H9 (cell line): ENCODE measurements around the gene CSTA. TPM values are rescaled to one million over a fixed set of nuclear protein-coding genes. Genes with fewer than 3 reads are reported as not detected.

Experiments used
- DNase-seq: peaks from one replicate; pipeline ENCODE4 v3.0.0-alpha.2; 2017
- H2AFZ ChIP-seq: one replicate; pipeline ENCODE4 v1.6.1; 2013; ENCODE audit warnings: mild to moderate bottlenecking, low read length, control low read depth, moderate library complexity
- H2AK5ac ChIP-seq: 2 replicates; pipeline ENCODE4 v1.6.1; 2013; ENCODE audit warnings: low read length, control low read depth, mixed read lengths; ENCODE audit not compliant: insufficient read length
- H2BK120ac ChIP-seq: one replicate; pipeline ENCODE4 v1.6.1; 2013; ENCODE audit warnings: low read depth, mild to moderate bottlenecking, low read length, control low read depth, inconsistent platforms; ENCODE audit not compliant: poor library complexity, severe bottlenecking
- H2BK12ac ChIP-seq: 2 replicates; pipeline ENCODE4 v1.6.1; 2013; ENCODE audit warnings: low read length, control low read depth, mixed read lengths, low read depth; ENCODE audit not compliant: insufficient read length
- H2BK15ac ChIP-seq: 2 replicates; pipeline ENCODE4 v1.6.1; 2013; ENCODE audit warnings: low read depth, low read length, control low read depth
- H2BK20ac ChIP-seq: one replicate; pipeline ENCODE4 v1.6.1; 2013; ENCODE audit warnings: low read depth, mild to moderate bottlenecking, low read length, control low read depth, inconsistent platforms; ENCODE audit not compliant: poor library complexity, severe bottlenecking
- H2BK5ac ChIP-seq: 2 replicates; pipeline ENCODE4 v1.6.1; 2013; ENCODE audit warnings: low read length, control low read depth, mixed read lengths; ENCODE audit not compliant: insufficient read length
- H3K14ac ChIP-seq: 2 replicates; pipeline ENCODE4 v1.6.1; 2013; ENCODE audit warnings: low read length, control low read depth; ENCODE audit not compliant: insufficient read depth
- H3K18ac ChIP-seq: 2 replicates; pipeline ENCODE4 v1.6.1; 2013; ENCODE audit warnings: low read depth, mild to moderate bottlenecking, mixed read lengths, low read length, control low read depth; ENCODE audit not compliant: insufficient read length
- H3K23ac ChIP-seq: 2 replicates; pipeline ENCODE4 v1.6.1; 2013; ENCODE audit warnings: low read length, control low read depth, mixed read lengths, low read depth; ENCODE audit not compliant: insufficient read length
- H3K23me2 ChIP-seq: 2 replicates; pipeline ENCODE4 v1.6.1; 2013; ENCODE audit warnings: low read depth, mild to moderate bottlenecking, mixed read lengths, low read length, control low read depth; ENCODE audit not compliant: insufficient read length, poor library complexity, severe bottlenecking
- H3K27ac ChIP-seq: 2 replicates; pipeline ENCODE4 v1.5.1; 2013; ENCODE audit warnings: low read length, control low read depth, mixed read lengths, low read depth; ENCODE audit not compliant: insufficient read length
- H3K27me3 ChIP-seq: 2 replicates; pipeline ENCODE4 v1.6.1; 2013; ENCODE audit warnings: low read length, control low read depth, inconsistent platforms; ENCODE audit not compliant: insufficient read depth
- H3K4ac ChIP-seq: 2 replicates; pipeline ENCODE4 v1.6.1; 2013; ENCODE audit warnings: low read depth, mild to moderate bottlenecking, control low read depth, inconsistent platforms, low read length, moderate library complexity
- H3K4me1 ChIP-seq: 2 replicates; pipeline ENCODE4 v1.6.1; 2013; ENCODE audit warnings: low read length, control low read depth, inconsistent platforms; ENCODE audit not compliant: insufficient read depth
- H3K4me2 ChIP-seq: 2 replicates; pipeline ENCODE4 v1.6.1; 2013; ENCODE audit warnings: low read length, control low read depth, mixed read lengths; ENCODE audit not compliant: insufficient read length, insufficient read depth
- H3K56ac ChIP-seq: 2 replicates; pipeline ENCODE4 v1.6.1; 2013; ENCODE audit warnings: low read depth, mild to moderate bottlenecking, mixed read lengths, low read length, control low read depth; ENCODE audit not compliant: insufficient read length
- H3K79me1 ChIP-seq: 2 replicates; pipeline ENCODE4 v1.6.1; 2013; ENCODE audit warnings: low read depth, mild to moderate bottlenecking, moderate library complexity, low read length, control low read depth, inconsistent platforms; ENCODE audit not compliant: insufficient read depth, poor library complexity, severe bottlenecking
- H3K79me2 ChIP-seq: 2 replicates; pipeline ENCODE4 v1.6.1; 2013; ENCODE audit warnings: low read length, control low read depth, inconsistent platforms; ENCODE audit not compliant: insufficient read depth
- H3K9ac ChIP-seq: 2 replicates; pipeline ENCODE4 v1.6.1; 2013; ENCODE audit warnings: low read length, control low read depth, mixed read lengths; ENCODE audit not compliant: insufficient read length; ENCODE audit errors: extremely low read depth
- H3K9me3 ChIP-seq: one replicate; pipeline ENCODE4 v1.6.1; 2013; ENCODE audit warnings: low read depth, low read length, inconsistent platforms; ENCODE audit not compliant: control insufficient read depth
- H3T11ph ChIP-seq: one replicate; pipeline ENCODE4 v1.6.1; 2013; ENCODE audit warnings: mild to moderate bottlenecking, low read length, control low read depth, inconsistent platforms
- H4K20me1 ChIP-seq: one replicate; pipeline ENCODE4 v1.6.1; 2013; ENCODE audit not compliant: control insufficient read depth, insufficient read length, insufficient read depth
- H4K5ac ChIP-seq: 2 replicates; pipeline ENCODE4 v1.6.1; 2013; ENCODE audit warnings: low read depth, mild to moderate bottlenecking, mixed read lengths, low read length, control low read depth; ENCODE audit not compliant: insufficient read length
- H4K8ac ChIP-seq: replicated peaks from 2 replicates; pipeline ENCODE4 v1.6.1; 2013; ENCODE audit warnings: low read length, control low read depth, mixed read lengths, low read depth; ENCODE audit not compliant: insufficient read length
- H4K91ac ChIP-seq: 2 replicates; pipeline ENCODE4 v1.6.1; 2013; ENCODE audit warnings: low read depth, mild to moderate bottlenecking, moderate library complexity, mixed read lengths, low read length, control low read depth; ENCODE audit not compliant: insufficient read length
- H3K27ac Mint-ChIP-seq, 3 experiments: 2 replicates in 2 of 3; 3 replicates in 1 of 3; pipeline ENCODE4 v1.8.0; 2020 to 2021; ENCODE audit warnings: mixed read lengths in 3 of 3, mild to moderate bottlenecking in 1 of 3, moderate library complexity in 1 of 3
- H3K27me3 Mint-ChIP-seq: 2 replicates; pipeline ENCODE4 v1.8.0; 2021; ENCODE audit warnings: low read depth, mild to moderate bottlenecking, moderate library complexity, mixed read lengths
- H3K36me3 Mint-ChIP-seq, 3 experiments: 2 replicates in 2 of 3; 3 replicates in 1 of 3; pipeline ENCODE4 v1.8.0; 2020 to 2021; ENCODE audit warnings: low read depth in 3 of 3, mixed read lengths in 3 of 3; ENCODE audit not compliant: insufficient read depth in 1 of 3
- H3K4me1 Mint-ChIP-seq, 2 experiments: 2 replicates each; pipeline ENCODE4 v1.8.0; 2020; ENCODE audit warnings: mixed read lengths in 2 of 2
- H3K4me3 Mint-ChIP-seq, 2 experiments: 2 replicates in 1 of 2; 3 replicates in 1 of 2; pipeline ENCODE4 v1.8.0; 2020 to 2021; ENCODE audit warnings: mild to moderate bottlenecking in 2 of 2, mixed read lengths in 2 of 2, moderate library complexity in 1 of 2
- H3K9me3 Mint-ChIP-seq, 2 experiments: 2 replicates in 1 of 2; 3 replicates in 1 of 2; pipeline ENCODE4 v1.8.0; 2020; ENCODE audit warnings: mild to moderate bottlenecking in 2 of 2, mixed read lengths in 2 of 2, moderate library complexity in 1 of 2
- CTCF ChIP-seq: fragments of 200-600 bp; sonication (generic); conservative IDR thresholded peaks from 3 replicates; pipeline ENCODE4 v1.8.0; 2021; ENCODE audit warnings: antibody characterized with exemption, mild to moderate bottlenecking
- WGBS: extraction: QIAGEN DNeasy Blood & Tissue Kit; methylation state at CpG from one replicate; pipeline ENCODE4 v1.1.7; 2013; ENCODE audit warnings: missing lambda C conversion rate, low lambda C conversion rate, mixed read lengths; ENCODE audit not compliant: insufficient read length; ENCODE audit errors: extremely low coverage; 5-methylcytosine and 5-hydroxymethylcytosine counted together
- total RNA-seq: library from RNA; stranded (reverse); gene quantifications from 2 replicates; pipeline ENCODE4 v1.2.1, GENCODE V29; 2021

Gene CSTA
- total RNA-seq, 1 experiment from 2014 or later = not detected

- H4K8ac ChIP-seq = no peak overlapping the region
- Mint-ChIP-seq H3K9me3 (no peaks in the 10 kb centered on the region), H3K27ac (no peak overlapping the region), H3K27me3 (peaks cover 2% of the 10 kb centered on the region; the same call in 1 of the 2 replicates), H3K4me3 (no peak overlapping the region), H3K36me3 (no peaks in the 10 kb centered on the region; a peak in 1 of 7 replicates), H3K4me1 (no peaks in the 10 kb centered on the region)
- H4K20me1 ChIP-seq = no peaks in the 10 kb centered on the region
- no peak overlapping the region for H3K14ac ChIP-seq
- H3K79me1 ChIP-seq = no peaks in the 10 kb centered on the region
- H3K9me3 ChIP-seq = no peaks in the 10 kb centered on the region
- no peak overlapping the region for H2BK120ac ChIP-seq
- H3K79me2 ChIP-seq = no peaks in the 10 kb centered on the region
- H2BK15ac ChIP-seq = no peak overlapping the region
- no peak overlapping the region for H2BK20ac ChIP-seq
- H3K18ac ChIP-seq = no peak overlapping the region
- DNase-seq = peak; percentile 50
- H2AFZ ChIP-seq = no peak overlapping the region
- no peak overlapping the region for H2AK5ac ChIP-seq
- no peak overlapping the region for H4K5ac ChIP-seq
- no peak overlapping the region for H3K4me2 ChIP-seq
- H3K56ac ChIP-seq = no peak overlapping the region
- H3K27ac ChIP-seq = no peak overlapping the region
- no peak overlapping the region for H2BK12ac ChIP-seq
- H3K4ac ChIP-seq = no peak overlapping the region
- no peaks in the 10 kb centered on the region for H3K4me1 ChIP-seq
- no peak overlapping the region for H3K9ac ChIP-seq
- TF ChIP-seq CTCF = peak; percentile 31
- no peaks in the 10 kb centered on the region for H3K23me2 ChIP-seq
- no peak overlapping the region for H4K91ac ChIP-seq
- no peak overlapping the region for H2BK5ac ChIP-seq
- no CpG with 5 or more reads among the region's 3 CpGs for WGBS
- H3K23ac ChIP-seq = no peak overlapping the region
- H3T11ph ChIP-seq = no peak overlapping the region
- H3K27me3 ChIP-seq = no peaks in the 10 kb centered on the region
Measured at GRCh38 chr3:122305818-122306621, 19.0 kb upstream of the CSTA start.
